HEK293 (cell line): ENCODE results near the gene ZNF22.

ENCODE experiments used
- CTCF ChIA-PET: fragments of 350-600 bp; formaldehyde crosslinking; extraction: SDS; loops from one replicate; lab custom pipeline; 2021; ENCODE audit warnings: antibody characterized with exemption; lab: Yijun Ruan, JAX
- POLR2A ChIA-PET: fragments of 300-600 bp; formaldehyde crosslinking; extraction: SDS; loops from one replicate; lab custom pipeline; 2020; ENCODE audit warnings: antibody characterized with exemption, inconsistent platforms; lab: Yijun Ruan, JAX
- H3K27ac ChIP-seq: fragments of 200-500 bp; sonication (Bioruptor generic); 2 replicates; pipeline ENCODE4 v1.5.1; 2014; ENCODE audit warnings: low read depth, low read length, control low read depth, inconsistent platforms; ENCODE audit errors: extremely low read depth
- H3K36me3 ChIP-seq, 2 experiments: fragments of 200-500 bp in 1 of 2; sonication (Bioruptor generic) in 1 of 2; 1 replicate in 1 of 2; 2 replicates in 1 of 2; pipeline ENCODE4 v1.5.1; 2014 to 2017; ENCODE audit warnings: inconsistent platforms in 2 of 2, low read length in 2 of 2; ENCODE audit not compliant: control insufficient read depth in 2 of 2, insufficient read depth in 1 of 2
- H3K4me1 ChIP-seq: fragments of 200-500 bp; sonication (Bioruptor generic); 2 replicates; pipeline ENCODE4 v1.5.1; 2014; ENCODE audit warnings: mild to moderate bottlenecking, low read length, inconsistent platforms; ENCODE audit not compliant: control insufficient read depth, insufficient read depth
- H3K4me3 ChIP-seq: 2 replicates; pipeline ENCODE4 v1.5.1; 2011; ENCODE audit warnings: low read depth, mild to moderate bottlenecking, control low read depth, low read length, moderate library complexity
- H3K9me3 ChIP-seq: fragments of 200-500 bp; sonication (Bioruptor generic); 2 replicates; pipeline ENCODE4 v1.5.1; 2014; ENCODE audit warnings: low read depth, low read length, inconsistent platforms; ENCODE audit not compliant: control insufficient read depth, insufficient read depth
- BCL11B ChIP-seq: fragments of 450-650 bp; formaldehyde crosslinking; IDR thresholded peaks from 2 replicates; pipeline ENCODE4 v1.5.1; 2016; ENCODE audit warnings: low read depth, missing biosample characterization, missing genetic modification characterization
- KLF17 ChIP-seq: fragments of 450-650 bp; formaldehyde crosslinking; IDR thresholded peaks from 2 replicates; pipeline ENCODE4 v1.5.1; 2016; ENCODE audit warnings: missing biosample characterization, missing genetic modification characterization
- PBX3 ChIP-seq: sonication (generic); formaldehyde crosslinking; IDR thresholded peaks from 2 replicates; pipeline ENCODE4 v1.8.1; 2022; ENCODE audit warnings: mild to moderate bottlenecking, moderate library complexity, missing genetic modification reagents
- REPIN1 ChIP-seq: fragments of 450-650 bp; formaldehyde crosslinking; IDR thresholded peaks from 2 replicates; pipeline ENCODE4 v1.5.1; 2017; ENCODE audit warnings: missing biosample characterization, missing genetic modification characterization, low read depth
- YY1 ChIP-seq: fragments of 450-650 bp; formaldehyde crosslinking; IDR thresholded peaks from 2 replicates; pipeline ENCODE4 v1.5.1; 2018; ENCODE audit warnings: missing biosample characterization, missing genetic modification characterization
- ZBTB26 ChIP-seq: fragments of 450-650 bp; formaldehyde crosslinking; optimal IDR thresholded peaks from 2 replicates; pipeline ENCODE3; 2016; ENCODE audit warnings: missing biosample characterization, mild to moderate bottlenecking, missing genetic modification characterization
- ZFP41 ChIP-seq: fragments of 450-650 bp; formaldehyde crosslinking; IDR thresholded peaks from 2 replicates; pipeline ENCODE4 v1.5.1; 2016; ENCODE audit warnings: missing biosample characterization, missing genetic modification characterization, borderline replicate concordance
- ZFP69B ChIP-seq: fragments of 450-650 bp; formaldehyde crosslinking; IDR thresholded peaks from 2 replicates; pipeline ENCODE4 v1.5.1; 2016; ENCODE audit warnings: missing biosample characterization, missing genetic modification characterization
- ZNF10 ChIP-seq: fragments of 450-650 bp; formaldehyde crosslinking; IDR thresholded peaks from 2 replicates; pipeline ENCODE4 v1.5.1; 2017; ENCODE audit warnings: missing biosample characterization, missing genetic modification characterization
- ZNF114 ChIP-seq: fragments of 450-650 bp; formaldehyde crosslinking; IDR thresholded peaks from 2 replicates; pipeline ENCODE4 v1.5.0; 2017; ENCODE audit warnings: missing biosample characterization, missing genetic modification characterization
- ZNF184 ChIP-seq: fragments of 450-650 bp; IDR thresholded peaks from 2 replicates; pipeline ENCODE4 v1.5.1; 2018; ENCODE audit warnings: missing biosample characterization, mild to moderate bottlenecking, missing genetic modification characterization
- ZNF341 ChIP-seq: fragments of 450-650 bp; formaldehyde crosslinking; IDR thresholded peaks from 2 replicates; pipeline ENCODE4; 2016; ENCODE audit warnings: low read depth, missing biosample characterization, missing genetic modification characterization
- ZNF398 ChIP-seq: fragments of 450-650 bp; formaldehyde crosslinking; IDR thresholded peaks from 2 replicates; pipeline ENCODE4 v1.5.1; 2017; ENCODE audit warnings: missing biosample characterization, missing genetic modification characterization
- ZNF423 ChIP-seq: fragments of 450-650 bp; formaldehyde crosslinking; IDR thresholded peaks from 2 replicates; pipeline ENCODE4 v1.5.1; 2016; ENCODE audit warnings: missing biosample characterization, missing genetic modification characterization
- ZNF488 ChIP-seq: fragments of 450-650 bp; formaldehyde crosslinking; IDR thresholded peaks from 2 replicates; pipeline ENCODE4 v1.5.1; 2016; ENCODE audit warnings: missing biosample characterization, missing genetic modification characterization
- ZNF548 ChIP-seq: fragments of 450-650 bp; formaldehyde crosslinking; IDR thresholded peaks from 2 replicates; pipeline ENCODE4 v1.5.1; 2016; ENCODE audit warnings: missing biosample characterization, missing genetic modification characterization
- ZNF571 ChIP-seq: fragments of 450-650 bp; formaldehyde crosslinking; IDR thresholded peaks from 2 replicates; pipeline ENCODE4 v1.5.0; 2017; ENCODE audit warnings: missing biosample characterization, missing genetic modification characterization
- ZNF76 ChIP-seq: fragments of 450-650 bp; formaldehyde crosslinking; IDR thresholded peaks from 2 replicates; pipeline ENCODE4; 2016; ENCODE audit warnings: low read depth, missing biosample characterization, missing genetic modification characterization, borderline replicate concordance
- ZSCAN5A ChIP-seq: fragments of 450-650 bp; formaldehyde crosslinking; IDR thresholded peaks from 2 replicates; pipeline ENCODE4 v1.5.1; 2016; ENCODE audit warnings: missing biosample characterization, missing genetic modification characterization

The ZNF22 gene

GRCh38 chr10:44983066-44983894, 17.4 kb upstream of the ZNF22 start (continued):
- no peak for TF ChIP-seq REPIN1 (tag by site-specific recombination)

- Histone ChIP-seq H3K4me3 (no peak overlapping the region), H3K4me1 (peaks cover 27% of the 10 kb centered on the region), H3K9me3 (no peaks in the 10 kb centered on the region), H3K27ac (no peak overlapping the region), H3K36me3 (no peaks in the 10 kb centered on the region)
- POLR2A ChIA-PET, result interaction anchor here (0.9 kb wide), 1 partner anchor 14 kb away, joined by 3 read pairs; no protein-coding TSS in a partner anchor
- CTCF ChIA-PET, result interaction anchor here (1.0 kb wide), 1 partner anchor 15 kb away, joined by 3 read pairs; no protein-coding TSS in a partner anchor
- TF ChIP-seq ZFP69B (tag by site-specific recombination), result no peak
- no peak for TF ChIP-seq YY1 (tag by site-specific recombination)
- TF ChIP-seq ZSCAN5A (tag by site-specific recombination), result no peak
- TF ChIP-seq ZNF423 (tag by site-specific recombination), result no peak
- TF ChIP-seq ZBTB26 (tag by site-specific recombination), result no peak
- no peak for TF ChIP-seq ZNF548 (tag by site-specific recombination)
- TF ChIP-seq BCL11B (tag by site-specific recombination), result no peak
- no peak for TF ChIP-seq KLF17 (tag by site-specific recombination)
- no peak for TF ChIP-seq ZNF10
- TF ChIP-seq ZNF398 (tag by site-specific recombination), result no peak
- TF ChIP-seq ZFP41 (tag by site-specific recombination), result no peak
- no peak for TF ChIP-seq PBX3
- no peak for TF ChIP-seq ZNF184 (tag by site-specific recombination)
- TF ChIP-seq ZNF488 (tag by site-specific recombination), result no peak
- no peak for TF ChIP-seq ZNF114
- no peak for TF ChIP-seq ZNF571 (tag by site-specific recombination)
- TF ChIP-seq ZNF341 (tag by site-specific recombination), result no peak
- no peak for TF ChIP-seq ZNF76 (tag by site-specific recombination)
Observed at GRCh38 chr10:44983895-44984278, 16.8 kb upstream of the ZNF22 start.
